Stomach (tissue), 4 donors: Measurements from ENCODE around the gene CBFA2T3.

Experiments used
- EP300 ChIP-seq: sonication (generic); formaldehyde crosslinking; IDR thresholded peaks from one replicate; pipeline ENCODE4 v1.6.1; 2017; ENCODE audit warnings: antibody characterized with exemption
- POLR2A ChIP-seq, 4 donors: fragments of 450-650 bp; IDR thresholded peaks; one replicate each; pipeline ENCODE4 v1.6.1; 2016; ENCODE audit warnings: antibody characterized with exemption in 4 of 4, control low read depth in 2 of 4, mild to moderate bottlenecking in 1 of 4, moderate library complexity in 1 of 4
- POLR2AphosphoS5 ChIP-seq, 3 donors: sonication (generic); formaldehyde crosslinking; IDR thresholded peaks; one replicate each; pipeline ENCODE4 v1.6.1; 2016; ENCODE audit warnings: antibody characterized with exemption in 3 of 3
- TF ChIP-seq, protein P1 (sequence below), 7 experiments: fragments of 450-650 bp in 4 of 7; fragments of 200-600 bp in 3 of 7; sonication (generic) in 3 of 7; IDR thresholded peaks; one replicate each; pipeline ENCODE4 v1.5.1; 2016 to 2019; ENCODE audit warnings: antibody characterized with exemption in 7 of 7, control low read depth in 2 of 7, mild to moderate bottlenecking in 1 of 7

GRCh38 chr16:88888461-88889387 lies 88.3 kb downstream of the CBFA2T3 start:
- TF ChIP-seq, protein P1, sequence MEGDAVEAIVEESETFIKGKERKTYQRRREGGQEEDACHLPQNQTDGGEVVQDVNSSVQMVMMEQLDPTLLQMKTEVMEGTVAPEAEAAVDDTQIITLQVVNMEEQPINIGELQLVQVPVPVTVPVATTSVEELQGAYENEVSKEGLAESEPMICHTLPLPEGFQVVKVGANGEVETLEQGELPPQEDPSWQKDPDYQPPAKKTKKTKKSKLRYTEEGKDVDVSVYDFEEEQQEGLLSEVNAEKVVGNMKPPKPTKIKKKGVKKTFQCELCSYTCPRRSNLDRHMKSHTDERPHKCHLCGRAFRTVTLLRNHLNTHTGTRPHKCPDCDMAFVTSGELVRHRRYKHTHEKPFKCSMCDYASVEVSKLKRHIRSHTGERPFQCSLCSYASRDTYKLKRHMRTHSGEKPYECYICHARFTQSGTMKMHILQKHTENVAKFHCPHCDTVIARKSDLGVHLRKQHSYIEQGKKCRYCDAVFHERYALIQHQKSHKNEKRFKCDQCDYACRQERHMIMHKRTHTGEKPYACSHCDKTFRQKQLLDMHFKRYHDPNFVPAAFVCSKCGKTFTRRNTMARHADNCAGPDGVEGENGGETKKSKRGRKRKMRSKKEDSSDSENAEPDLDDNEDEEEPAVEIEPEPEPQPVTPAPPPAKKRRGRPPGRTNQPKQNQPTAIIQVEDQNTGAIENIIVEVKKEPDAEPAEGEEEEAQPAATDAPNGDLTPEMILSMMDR (IDR thresholded peaks at IDR 0.05): no peak
- TF ChIP-seq POLR2A (IDR thresholded peaks at IDR 0.05) (no peak), POLR2AphosphoS5 (IDR thresholded peaks at IDR 0.05) (no peak), EP300 (no peak)
